Activated CD8-positive, alpha-beta memory T cell treated with anti-CD3 and anti-CD28 coated beads for 1 hour (primary cell): ENCODE measurements around the gene DNAJC28.
"Not testable (repeated sequence)": the region's sequence is repeated elsewhere in the genome, so short reads cannot be mapped to it uniquely, and the experiment has no call there.

Experiments
- DNase-seq, 2 donors: peaks; one replicate each; pipeline ENCODE4 v3.0.0-alpha.2; 2020; ENCODE audit warnings: low read depth in 1 of 2; ENCODE audit errors: extremely low read depth in 1 of 2

The DNAJC28 gene

DNA sequence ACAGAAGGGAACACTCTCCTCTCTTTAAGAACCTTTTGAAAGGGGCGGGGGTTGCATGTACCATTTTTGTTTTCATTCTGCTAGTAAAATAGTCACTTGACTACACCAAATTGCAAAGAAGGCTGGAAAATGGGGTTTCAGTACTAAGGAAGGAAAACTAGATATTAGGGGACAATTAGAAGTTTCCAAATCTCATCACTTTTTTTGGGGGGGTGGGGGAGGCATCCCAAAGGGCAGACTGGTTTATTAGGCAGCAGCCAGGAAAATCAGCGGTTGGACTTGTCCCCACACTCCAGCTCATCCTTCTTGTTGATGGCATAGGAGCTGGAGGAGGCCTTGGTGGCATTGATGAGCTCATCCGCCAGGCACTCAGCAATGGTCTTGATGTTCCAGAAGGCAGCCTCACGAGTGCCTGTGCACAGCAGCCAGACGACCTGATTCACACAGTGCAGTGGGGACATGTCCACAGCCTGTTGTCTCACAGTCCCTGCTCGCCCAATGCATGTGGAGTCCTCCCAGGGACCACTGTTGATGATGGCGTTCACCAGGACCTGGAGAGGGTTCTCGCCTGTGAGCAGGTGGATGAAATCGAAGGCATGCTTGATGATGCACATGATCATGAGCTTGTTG lies 10.1 kb downstream of the DNAJC28 start:
- no peak for DNase-seq

DNA sequence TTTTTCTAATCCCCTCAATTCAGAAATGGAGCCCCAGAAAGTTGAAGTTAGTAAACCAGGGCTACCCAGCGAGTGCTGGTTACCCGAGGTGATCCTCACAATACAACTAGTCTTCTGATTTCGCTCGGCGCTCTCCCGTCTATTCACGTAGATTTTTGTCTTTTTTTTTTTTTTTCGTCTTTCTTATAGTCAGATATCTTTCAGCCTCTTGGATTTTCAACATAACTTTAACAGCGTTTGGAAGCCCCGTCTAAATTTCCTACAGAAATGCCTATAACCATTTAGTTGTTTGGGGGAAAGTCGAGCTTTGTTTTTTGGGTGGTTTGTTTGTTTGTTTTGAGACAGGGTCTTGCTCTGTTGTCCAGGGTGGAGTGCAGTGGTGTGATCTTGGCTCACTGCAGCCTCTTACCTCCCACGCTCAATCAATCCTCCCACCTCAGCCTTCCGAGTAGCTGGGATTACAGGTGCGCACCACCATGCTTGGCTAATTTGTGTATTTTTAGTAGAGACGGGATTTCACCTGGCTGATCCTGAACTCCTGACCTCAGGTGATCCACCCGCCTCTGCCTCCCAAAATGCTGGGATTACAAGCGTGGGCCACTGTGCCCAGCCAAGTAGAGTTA lies 10.9 kb downstream of the DNAJC28 start:
- DNase-seq: no peak

DNA sequence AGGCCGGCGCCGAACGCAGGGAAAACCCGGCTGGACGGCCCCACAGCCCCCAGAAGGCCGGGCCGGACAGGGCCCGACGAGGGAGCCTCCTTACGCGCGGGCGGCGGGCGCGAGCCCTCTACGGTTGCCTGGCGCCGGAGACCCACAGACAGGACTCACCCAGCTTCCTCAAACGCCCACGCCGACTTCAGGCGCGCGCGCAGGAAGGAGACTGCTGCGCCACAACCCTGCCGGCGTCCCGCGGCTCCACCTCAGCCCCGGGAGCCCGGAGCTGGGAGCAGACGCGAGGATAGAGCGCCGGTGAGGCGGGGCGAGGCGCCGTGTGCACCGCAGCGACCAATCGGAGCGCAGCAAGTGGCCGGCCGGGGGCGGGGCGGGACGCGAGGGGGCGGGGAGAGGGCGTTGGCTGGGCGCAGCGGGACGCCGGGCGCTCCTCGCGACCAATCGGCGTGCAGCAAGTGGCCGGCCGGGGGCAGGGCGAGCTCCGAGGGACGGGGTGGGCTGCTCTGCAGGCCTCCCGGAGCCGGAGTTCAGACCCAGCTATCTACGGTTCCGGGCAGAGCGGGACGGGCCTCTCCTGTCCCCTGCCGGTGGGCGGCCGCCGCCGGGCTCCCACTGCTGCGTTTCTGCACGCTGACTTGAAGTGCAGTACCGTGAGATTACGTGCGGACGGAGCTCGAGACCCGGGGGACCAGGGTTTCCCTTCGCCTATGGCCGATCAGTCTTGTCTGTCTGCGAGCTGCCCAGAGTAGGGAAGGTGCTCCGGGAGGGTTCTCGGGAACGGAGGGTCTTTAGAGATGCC lies 11.6 kb downstream of the DNAJC28 start, which contains the start of gene TMEM50B:
TMEM50B (minus strand) TSS at position 296 of the 802 bp plus-strand sequence. CDS start 11,089 bp downstream, outside the sequence.
- DNase-seq: peak; percentile 90 to 94

- DNase-seq: peak in 1 of 2 donors; percentile 25
Observed at GRCh38 chr21:33478935-33479678, 12.4 kb downstream of the DNAJC28 start.

DNA sequence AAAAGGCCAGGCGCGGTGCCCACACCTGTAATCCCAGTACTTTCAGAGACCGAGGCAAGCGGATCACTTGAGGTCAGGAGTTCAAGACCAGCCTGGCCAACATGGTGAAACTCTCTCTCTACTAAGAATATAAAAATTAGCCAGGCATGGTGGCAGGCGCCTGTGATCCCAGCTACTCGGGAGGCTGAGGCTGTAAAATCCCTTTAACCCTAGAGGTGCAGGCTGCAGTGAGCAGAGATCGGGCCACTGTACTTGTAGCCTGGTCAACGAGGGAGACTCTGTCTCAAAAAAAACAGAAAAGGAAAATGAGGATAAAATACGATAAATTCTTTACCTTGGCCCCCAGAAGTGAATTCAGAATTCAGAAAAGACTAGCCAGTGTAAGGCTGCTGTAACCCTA lies 13.3 kb downstream of the DNAJC28 start:
- DNase-seq: no peak

- no peak for DNase-seq
Observed at GRCh38 chr21:33477066-33477465, 14.4 kb downstream of the DNAJC28 start.

- no peak for DNase-seq
Observed at GRCh38 chr21:33473344-33473743, 18.2 kb downstream of the DNAJC28 start.

DNA sequence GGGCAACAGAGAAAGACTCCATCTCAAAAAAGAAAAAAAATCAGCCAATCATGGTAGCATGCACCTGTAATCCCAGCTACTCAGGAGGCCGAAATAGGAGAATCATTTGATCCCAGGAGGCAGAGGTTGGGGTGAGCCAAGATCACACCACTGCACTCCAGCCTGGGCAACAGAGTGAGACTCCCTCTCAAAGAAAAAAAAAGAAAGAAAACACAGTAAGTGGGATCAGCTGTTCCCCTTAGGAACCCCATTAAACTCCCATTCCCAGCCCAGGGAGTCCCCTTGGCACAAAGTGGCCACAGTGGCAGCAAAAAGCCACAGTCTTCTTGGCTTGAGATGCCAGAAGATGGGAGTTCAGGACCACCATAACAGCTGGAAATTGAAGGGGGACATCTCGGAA lies 20.8 kb downstream of the DNAJC28 start:
- no peak for DNase-seq

GRCh38 chr21:33469183-33469582 lies 22.3 kb downstream of the DNAJC28 start:
- not testable (repeated sequence) for DNase-seq

DNA sequence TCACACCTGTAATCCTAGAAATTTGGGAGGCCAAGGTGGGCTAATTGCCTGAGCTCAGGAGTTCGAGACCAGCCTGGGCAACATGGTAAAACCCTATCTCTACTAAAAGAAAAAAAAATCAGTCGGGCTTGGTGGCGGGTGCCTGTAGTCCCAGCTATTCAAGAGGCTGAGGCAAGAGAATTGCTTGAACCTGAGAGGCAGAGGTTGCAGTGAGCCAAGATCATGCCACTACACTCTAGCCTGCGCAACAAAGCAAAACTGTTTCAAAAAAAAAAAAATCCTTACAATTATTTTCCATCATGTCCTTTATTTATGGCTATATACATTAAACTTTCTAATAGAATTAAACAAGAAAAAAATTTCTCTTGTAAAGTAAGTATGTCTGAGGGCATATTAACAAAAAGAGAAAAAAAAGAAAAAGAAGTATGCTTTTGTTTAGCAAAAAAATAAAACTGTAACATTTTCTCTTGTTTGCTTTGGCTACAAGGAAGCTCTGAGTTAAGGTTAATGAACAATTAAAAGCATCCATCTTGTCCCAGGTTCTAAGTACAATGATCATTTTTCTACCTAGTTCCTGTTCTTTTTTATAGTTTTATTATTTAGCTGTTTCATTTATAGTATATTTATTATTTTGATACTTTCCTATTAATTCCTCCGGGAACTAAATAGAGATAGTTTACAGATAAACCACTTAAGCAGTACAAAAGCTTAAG lies 29.8 kb downstream of the DNAJC28 start:
- no peak for DNase-seq

GRCh38 chr21:33458861-33459260 lies 32.7 kb downstream of the DNAJC28 start:
- no peak for DNase-seq

- no peak for DNase-seq
Observed at GRCh38 chr21:33455686-33456446, 35.6 kb downstream of the DNAJC28 start.

DNA sequence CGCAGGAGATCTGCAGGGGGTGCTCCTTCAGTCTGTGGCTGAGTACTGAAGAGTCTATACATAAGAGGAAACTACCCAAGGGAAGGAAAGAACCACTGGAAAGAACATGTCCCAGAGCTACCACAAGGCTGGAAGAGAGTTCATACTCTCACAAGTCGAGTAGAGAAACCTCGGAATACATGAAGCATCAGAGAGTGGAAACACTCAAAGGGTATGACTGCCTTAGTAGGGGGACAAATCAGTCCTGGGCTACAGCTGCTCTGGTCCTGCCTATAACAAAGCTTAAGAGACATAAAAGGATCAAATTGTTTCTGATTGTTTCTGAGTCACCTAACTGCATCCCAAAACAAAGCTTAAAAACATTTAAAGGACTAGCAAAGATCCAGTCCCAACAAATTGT lies 39.2 kb downstream of the DNAJC28 start:
- DNase-seq: no peak

- DNase-seq: no peak
Observed at GRCh38 chr21:33451634-33452071, 39.9 kb downstream of the DNAJC28 start.

GRCh38 chr21:33449616-33450015 lies 41.9 kb downstream of the DNAJC28 start:
- DNase-seq: no peak

GRCh38 chr21:33446620-33447019 lies 44.9 kb downstream of the DNAJC28 start:
- not testable (repeated sequence) for DNase-seq

GRCh38 chr21:33444499-33444898 lies 47.0 kb downstream of the DNAJC28 start:
- DNase-seq: no peak

DNA sequence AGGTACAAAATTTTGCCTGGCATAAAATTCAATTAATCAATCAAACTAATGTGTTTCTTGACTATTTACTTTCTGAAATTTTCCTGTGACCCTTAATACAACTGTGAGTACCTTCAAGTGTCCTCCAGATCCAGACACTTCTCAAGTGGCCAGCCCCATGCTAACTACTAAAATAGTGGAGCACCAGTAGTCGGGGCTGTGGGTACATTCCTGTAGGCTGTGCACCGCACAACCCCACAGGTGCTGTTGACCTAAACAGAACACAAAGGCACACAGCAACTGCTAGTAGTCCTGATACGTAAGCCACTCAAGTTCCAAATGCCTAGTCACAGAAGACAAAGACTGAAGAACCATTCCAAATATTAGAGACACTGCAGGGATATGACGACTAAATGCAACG lies 48.3 kb downstream of the DNAJC28 start:
- DNase-seq: no peak
